NK-92 (cell line): ENCODE results near the gene ATOH8.
"Not testable (repeated sequence)": the region's sequence is repeated elsewhere in the genome, so short reads cannot be mapped to it uniquely, and the experiment has no call there.

Source experiments
- DNase-seq: peaks from one replicate; lab custom pipeline; 2025; ENCODE audit not compliant: unreplicated experiment; lab: John Stamatoyannopoulos, UW

The ATOH8 gene

GRCh38 chr2:85753525-85754312 lies at the start of gene ATOH8:
Gene ATOH8, plus strand, starts transcription at chr2:85753991. Its CDS starts 199 bp downstream, at chr2:85754190.
- no peak for DNase-seq

GRCh38 chr2:85704038-85704437 lies 49.8 kb upstream of the ATOH8 start:
- no peak for DNase-seq

- no peak for DNase-seq
Measured at GRCh38 chr2:85704800-85705679, 48.8 kb upstream of the ATOH8 start.

GRCh38 chr2:85705680-85706039 lies 48.1 kb upstream of the ATOH8 start:
- no peak for DNase-seq

- no peak for DNase-seq
Measured at GRCh38 chr2:85706063-85706462, 47.7 kb upstream of the ATOH8 start.

GRCh38 chr2:85706599-85707296 lies 47.0 kb upstream of the ATOH8 start:
- no peak for DNase-seq

GRCh38 chr2:85707304-85707703 lies 46.5 kb upstream of the ATOH8 start:
- DNase-seq, result no peak

GRCh38 chr2:85708641-85709040 lies 45.1 kb upstream of the ATOH8 start:
- DNase-seq, result no peak

- DNase-seq, result no peak
Measured at GRCh38 chr2:85709401-85709811, 44.4 kb upstream of the ATOH8 start.

GRCh38 chr2:85710687-85711577 lies 42.9 kb upstream of the ATOH8 start:
- DNase-seq, result no peak

GRCh38 chr2:85711578-85712060 lies 42.2 kb upstream of the ATOH8 start:
- DNase-seq, result no peak

- DNase-seq, result no peak
Measured at GRCh38 chr2:85712336-85712735, 41.5 kb upstream of the ATOH8 start.

- no peak for DNase-seq
Measured at GRCh38 chr2:85712849-85713612, 40.8 kb upstream of the ATOH8 start.

GRCh38 chr2:85713836-85714235 lies 40.0 kb upstream of the ATOH8 start:
- DNase-seq, result no peak

- DNase-seq, result not testable (repeated sequence)
Measured at GRCh38 chr2:85714421-85714820, 39.4 kb upstream of the ATOH8 start.

- no peak for DNase-seq
Measured at GRCh38 chr2:85714841-85715240, 39.0 kb upstream of the ATOH8 start.

- no peak for DNase-seq
Measured at GRCh38 chr2:85716346-85716914, 37.4 kb upstream of the ATOH8 start.

- DNase-seq, result no peak
Measured at GRCh38 chr2:85717308-85718008, 36.3 kb upstream of the ATOH8 start.

- DNase-seq, result no peak
Measured at GRCh38 chr2:85718009-85718391, 35.8 kb upstream of the ATOH8 start.
